Activated T-helper 9 cell treated with anti-CD3 and anti-CD28 coated beads, Interleukin-2, amount 50 U/mL, for 16 hours (primary cell): ENCODE results near the gene TP53BP1.

Source experiments
- DNase-seq: peaks from one replicate; pipeline ENCODE4 v3.0.0-alpha.2; 2020; ENCODE audit warnings: low read depth

TP53BP1 gene

GRCh38 chr15:43489191-43489590, 3.8 kb downstream of the TP53BP1 start:
- DNase-seq: no peak

DNA sequence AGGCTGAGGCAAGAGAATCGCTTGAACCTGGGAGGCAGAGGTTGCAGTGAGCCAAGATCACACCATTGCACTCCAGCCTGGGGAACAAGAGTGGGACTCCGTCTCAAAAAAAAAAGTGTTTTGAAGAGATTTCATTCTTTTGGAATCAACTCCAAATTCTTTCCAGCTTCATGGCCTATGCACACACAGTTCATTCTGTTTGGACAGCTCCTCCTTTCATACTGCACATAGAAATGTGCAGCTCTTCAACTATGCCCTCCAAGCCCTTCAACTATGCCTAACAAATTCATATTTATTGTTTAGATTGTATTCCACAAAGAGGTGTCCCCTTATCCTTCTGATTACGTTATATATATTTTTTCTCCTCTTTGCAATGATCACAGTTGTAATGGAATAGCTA, 4.2 kb downstream of the TP53BP1 start:
- no peak for DNase-seq

DNA sequence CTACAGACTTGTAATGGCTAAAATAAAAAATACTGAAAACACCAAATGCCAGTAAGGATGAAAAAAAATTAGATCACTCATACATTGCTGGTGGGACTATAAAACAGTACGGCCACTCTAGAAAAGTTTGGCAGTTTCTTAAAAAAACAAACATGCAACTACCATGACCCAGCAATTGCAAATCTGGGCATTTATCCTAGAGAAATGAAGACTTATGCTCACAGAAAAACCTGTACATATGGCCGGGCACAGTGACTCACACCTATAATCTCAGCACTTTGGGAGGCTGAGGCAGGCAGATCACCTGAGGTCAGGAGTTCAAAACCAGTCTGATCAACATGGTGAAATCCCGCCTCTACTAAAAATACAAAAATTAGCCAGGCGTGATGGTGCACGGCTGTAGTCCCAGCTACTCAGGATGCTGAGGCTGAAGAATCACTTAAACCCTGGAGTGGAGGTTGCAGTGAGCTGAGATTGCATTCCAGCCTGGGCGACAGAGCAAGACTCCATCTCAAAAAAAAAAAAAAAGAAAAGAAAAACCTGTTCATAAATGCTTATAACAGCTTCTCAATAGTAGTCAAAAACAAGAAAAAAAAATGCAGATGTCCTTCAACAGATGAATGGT, 5.6 kb downstream of the TP53BP1 start:
- DNase-seq: no peak

DNA sequence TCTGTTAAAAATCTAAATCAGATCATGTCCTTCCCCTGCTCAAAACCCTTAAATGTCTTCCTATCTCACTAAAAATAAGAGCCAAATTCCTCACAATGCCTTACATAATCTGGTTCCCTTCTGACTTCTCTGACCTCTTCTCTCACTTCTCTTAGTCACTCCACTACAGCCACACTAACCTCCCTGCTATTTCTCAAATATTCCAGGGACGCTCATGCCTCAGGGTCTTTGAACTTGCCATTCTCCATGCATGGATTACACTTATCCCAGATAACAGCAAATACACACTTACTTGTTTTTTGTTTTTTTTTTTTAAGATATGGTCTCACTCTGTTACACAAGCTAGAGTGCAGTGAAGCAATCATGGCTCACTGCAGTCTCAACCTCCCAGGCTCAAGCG, 8.5 kb downstream of the TP53BP1 start:
- no peak for DNase-seq

DNA sequence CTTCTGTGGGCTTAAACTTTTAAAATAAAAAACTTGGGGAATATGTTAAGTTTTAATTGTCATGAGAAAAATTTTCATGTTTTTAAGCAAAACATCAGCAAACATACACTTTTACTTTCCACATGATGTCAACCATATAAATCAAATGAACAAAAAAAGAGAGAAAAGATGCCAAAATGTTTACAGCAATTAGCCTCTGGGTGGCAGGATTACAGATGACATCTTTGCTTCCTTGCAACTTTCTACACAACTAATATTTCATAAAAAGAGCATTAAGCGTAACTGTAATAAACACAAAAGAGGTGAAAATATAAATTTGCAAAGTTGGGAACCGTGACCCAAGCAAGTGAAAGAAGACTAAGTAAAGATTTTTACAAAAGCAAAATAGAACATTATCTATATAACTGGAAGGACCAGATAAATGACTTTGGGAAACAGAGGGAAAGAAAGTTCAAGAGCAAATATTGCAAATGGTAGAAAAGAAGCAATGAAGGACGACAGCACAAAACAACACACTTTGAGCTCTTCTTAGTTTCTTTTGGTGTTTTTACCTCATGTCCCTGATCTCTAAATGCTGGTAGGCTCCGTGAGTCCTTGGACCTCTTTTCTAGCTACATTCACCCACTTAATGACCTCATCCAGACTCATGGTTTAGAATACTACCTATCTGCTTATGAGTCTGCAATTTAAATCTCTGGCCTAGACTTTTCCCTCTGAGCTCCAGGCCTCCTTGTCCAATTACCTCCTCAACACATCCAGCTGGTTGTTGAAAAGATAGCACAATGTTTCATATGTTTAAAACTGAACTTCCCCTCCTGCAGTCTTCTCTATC, 9.4 kb downstream of the TP53BP1 start:
- DNase-seq: no peak

GRCh38 chr15:43473885-43474284, 19.1 kb downstream of the TP53BP1 start:
- DNase-seq: no peak

- DNase-seq: no peak
Observed at GRCh38 chr15:43471975-43472374, 21.0 kb downstream of the TP53BP1 start.

DNA sequence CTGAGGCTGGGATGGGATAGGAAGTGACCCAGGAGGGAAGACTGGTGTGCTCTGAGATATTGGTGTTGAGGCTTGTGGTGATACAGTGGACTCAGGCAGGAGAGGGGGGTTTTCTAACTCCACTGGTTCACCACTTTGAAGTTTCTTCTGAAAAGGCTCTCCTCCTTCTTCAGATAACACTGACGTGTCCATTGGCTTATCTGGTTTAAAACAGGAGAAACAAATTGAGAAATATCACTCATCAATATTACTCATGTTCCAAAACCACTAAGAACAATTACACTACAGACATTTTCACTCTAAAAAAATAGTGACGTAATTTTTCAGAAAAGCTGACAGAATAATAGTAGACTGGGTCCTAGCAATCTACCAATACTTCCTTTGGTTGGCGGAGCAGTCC, 23.1 kb downstream of the TP53BP1 start:
- DNase-seq: no peak

DNA sequence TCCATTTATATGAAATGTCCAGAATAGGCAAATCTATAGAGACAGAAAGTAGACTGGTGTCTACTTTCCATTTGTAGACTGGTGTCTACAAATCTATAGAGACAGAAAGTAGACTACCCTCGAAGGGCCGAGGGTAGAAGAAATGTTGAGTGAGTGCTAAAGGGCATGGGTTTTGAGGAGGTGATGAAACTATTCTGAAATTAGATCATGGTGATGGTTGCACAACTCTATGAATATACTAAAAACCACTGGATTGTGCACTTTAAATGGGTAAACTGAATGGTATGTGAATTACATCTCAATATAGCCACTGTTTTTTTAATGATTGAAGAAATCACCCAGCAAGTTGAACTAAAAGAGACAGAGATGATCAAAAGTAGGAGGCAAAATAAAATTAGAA, 27.9 kb downstream of the TP53BP1 start:
- no peak for DNase-seq

DNA sequence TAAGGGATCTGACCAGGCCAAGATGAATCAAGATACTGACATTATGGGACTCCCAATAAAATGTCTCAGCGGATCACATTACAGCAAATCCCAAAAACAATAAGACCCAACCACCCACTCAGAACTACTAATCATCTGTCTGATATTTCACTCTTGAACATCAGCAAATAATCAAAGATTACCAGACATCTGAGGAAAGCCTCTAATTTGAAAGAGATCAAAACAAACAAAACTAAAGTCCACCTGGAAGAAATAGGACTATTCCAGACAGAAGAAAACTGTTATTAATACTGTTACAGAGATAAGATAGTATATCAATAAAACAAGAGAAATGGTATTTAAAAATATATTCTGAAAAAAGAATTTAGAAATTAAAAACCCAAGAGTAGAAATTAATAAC, 29.0 kb downstream of the TP53BP1 start:
- no peak for DNase-seq

DNA sequence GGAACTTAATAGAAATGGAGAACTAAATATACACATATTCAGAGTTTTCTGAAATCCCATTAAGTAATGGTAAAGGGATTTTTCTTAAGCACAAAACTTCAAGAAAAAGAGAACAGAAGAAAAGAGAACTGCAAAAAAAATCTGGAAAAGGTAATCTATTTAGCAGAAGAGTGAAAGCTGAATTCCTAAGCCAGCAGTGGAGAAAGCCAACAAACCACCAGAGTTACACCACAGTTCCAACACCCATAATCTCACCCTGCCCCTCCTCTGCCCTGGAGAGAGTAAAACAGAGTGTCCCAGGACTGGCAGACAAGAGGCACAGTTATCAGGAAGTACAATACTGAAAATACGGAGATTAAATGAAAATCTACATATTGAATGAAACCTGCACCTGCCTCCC, 29.4 kb downstream of the TP53BP1 start:
- no peak for DNase-seq

DNA sequence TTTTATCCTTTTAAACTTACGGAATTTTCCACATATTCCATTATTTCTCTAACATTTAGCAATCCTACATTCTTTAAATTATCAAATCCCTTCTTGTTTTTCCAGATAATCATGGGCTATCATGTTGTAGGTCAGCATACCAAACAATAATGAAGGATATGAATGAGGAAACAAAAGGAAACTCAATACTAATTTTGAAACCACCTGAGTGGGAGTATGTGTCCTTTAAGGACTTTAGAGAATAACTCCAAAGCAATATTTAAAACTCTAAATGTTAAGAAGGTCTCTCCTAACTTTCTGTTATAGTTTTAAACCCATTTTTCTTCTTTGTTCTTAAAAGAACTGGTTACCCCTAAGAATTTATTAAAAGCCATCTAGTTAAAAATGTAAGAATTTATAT, 43.0 kb downstream of the TP53BP1 start:
- DNase-seq: no peak

GRCh38 chr15:43446344-43446743, 46.6 kb downstream of the TP53BP1 start:
- DNase-seq: no peak

DNA sequence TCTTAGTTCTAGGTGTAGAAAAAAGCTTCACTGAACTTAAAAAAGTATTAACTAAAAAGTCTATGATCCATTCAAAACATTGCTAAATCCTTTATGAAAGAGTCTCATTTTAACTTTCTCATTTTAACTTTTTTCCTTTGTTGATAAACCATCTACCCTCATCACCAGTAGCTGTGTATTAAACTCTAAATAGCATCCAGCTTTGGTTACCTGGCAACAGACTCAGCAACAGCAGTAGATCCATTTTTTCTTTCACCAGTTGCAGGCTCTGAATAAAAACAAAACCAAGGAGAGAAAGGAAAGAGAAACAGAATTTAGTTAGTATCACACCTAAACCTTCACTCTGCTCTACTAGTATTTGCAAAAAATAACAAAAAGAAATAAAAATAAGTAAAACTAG, 51.6 kb downstream of the TP53BP1 start:
- DNase-seq: no peak

- DNase-seq: no peak
Observed at GRCh38 chr15:43440721-43441281, 52.2 kb downstream of the TP53BP1 start.

GRCh38 chr15:43439268-43439667, 53.7 kb downstream of the TP53BP1 start:
- no peak for DNase-seq

DNA sequence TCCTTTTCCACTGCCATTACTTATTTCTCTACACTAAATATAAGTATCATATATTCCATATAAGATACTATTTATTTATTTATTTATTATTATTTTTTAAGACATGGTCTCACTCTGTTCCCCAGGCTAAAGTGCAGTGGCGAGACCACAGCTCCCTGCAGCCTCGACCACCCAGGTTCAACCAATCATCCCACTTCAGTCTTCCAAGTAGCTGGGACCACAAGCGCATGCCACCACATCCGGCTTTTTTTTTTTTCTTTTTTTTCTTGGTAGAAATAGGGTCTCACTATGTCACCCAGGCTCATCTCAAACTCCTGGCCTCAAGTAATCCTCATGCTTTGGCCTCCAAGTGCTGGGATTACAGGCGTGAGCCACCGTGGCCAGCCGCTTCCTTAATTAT, 56.6 kb downstream of the TP53BP1 start:
- DNase-seq: no peak

DNA sequence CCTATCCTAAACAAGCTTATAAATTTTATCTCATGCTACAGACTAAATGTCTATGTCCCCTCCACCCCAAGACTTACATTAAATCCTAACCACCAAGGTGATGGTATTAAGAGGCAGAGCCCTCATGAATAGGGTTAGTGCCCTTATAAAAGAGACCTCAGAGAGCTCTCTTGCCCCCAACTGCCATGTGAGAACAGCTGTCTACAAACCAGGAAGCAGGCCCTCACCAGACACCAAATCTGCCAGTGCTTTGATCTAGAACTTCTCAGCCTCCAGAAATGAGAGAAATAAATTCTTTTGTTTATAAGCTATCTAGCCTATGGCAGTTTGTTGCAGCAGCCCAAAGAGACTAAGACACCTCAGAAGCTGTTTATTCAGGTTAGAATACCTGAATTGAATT, 58.5 kb downstream of the TP53BP1 start:
- DNase-seq: no peak

GRCh38 chr15:43433661-43434303, 59.2 kb downstream of the TP53BP1 start:
- no peak for DNase-seq

GRCh38 chr15:43433165-43433564, 59.8 kb downstream of the TP53BP1 start:
- DNase-seq: no peak

GRCh38 chr15:43429687-43430086, 63.3 kb downstream of the TP53BP1 start:
- DNase-seq: no peak

DNA sequence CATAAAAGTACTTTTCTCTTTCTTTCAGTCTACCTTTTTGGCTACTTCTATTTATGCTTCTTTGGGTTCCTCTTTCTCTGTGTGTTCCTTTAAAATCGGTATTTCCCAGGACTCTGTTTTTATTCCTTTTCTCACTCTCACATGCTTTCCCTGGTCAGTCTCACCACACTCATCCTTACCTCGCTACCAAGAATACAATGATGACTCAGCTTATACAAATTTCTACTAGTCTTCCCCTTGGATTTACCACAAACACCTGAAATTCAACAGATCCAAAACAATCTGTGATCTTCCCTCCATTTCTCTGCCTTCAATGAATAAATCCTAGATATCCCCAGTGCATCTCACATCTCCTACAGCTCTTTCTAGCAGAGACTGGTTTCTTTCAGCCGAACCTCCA, 69.2 kb downstream of the TP53BP1 start:
- DNase-seq: no peak

DNA sequence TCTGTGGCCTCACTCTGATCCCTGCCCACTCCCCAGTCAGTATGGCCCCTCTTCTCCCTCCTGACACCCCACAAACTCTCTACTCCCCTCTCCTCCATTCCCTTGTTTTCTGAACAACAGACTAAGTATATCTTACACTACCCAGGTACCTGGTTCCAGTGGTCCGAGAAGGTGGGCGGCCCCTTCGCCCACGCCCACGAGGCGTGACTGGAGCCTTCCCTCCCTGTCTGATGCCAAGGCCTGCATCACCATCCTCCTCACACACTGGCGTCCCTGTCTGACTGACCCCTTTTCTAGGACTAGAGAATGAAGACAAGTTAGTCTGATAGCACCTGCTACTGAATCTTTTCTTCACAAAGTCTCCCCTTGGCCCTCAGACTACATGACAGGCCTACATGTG, 72.1 kb downstream of the TP53BP1 start:
- no peak for DNase-seq
